IMR-90 (cell line): ENCODE measurements around the gene PPP1CA. TPM values are rescaled to one million over a fixed set of nuclear protein-coding genes. Genes with fewer than 3 reads are reported as not detected.

Experiments used
- ATAC-seq: fragments of 200-7000 bp; cut with Tn5 transposase; 2 replicates; pipeline ENCODE4 v1.9.1; 2020; ENCODE audit warnings: low read depth, mild to moderate bottlenecking, moderate library complexity
- BruUV-seq: library from RNA; stranded (reverse); fragments of 400-500 nt; replicated peaks from 2 replicates; lab custom pipeline; 2021; lab: Mats Ljungman, UMichigan
- CTCF ChIA-PET: fragments of 300-600 bp; formaldehyde crosslinking; extraction: SDS; loops from one replicate; lab custom pipeline; 2021; ENCODE audit warnings: antibody characterized with exemption; lab: Yijun Ruan, JAX
- POLR2A ChIA-PET: fragments of 300-600 bp; sonication (Branson Sonifier 250); formaldehyde crosslinking; loops from one replicate; lab custom pipeline; 2022; ENCODE audit warnings: antibody characterized with exemption; ENCODE audit not compliant: unreplicated experiment; lab: Charles Lee
- DNase-seq: peaks from one replicate; pipeline ENCODE4 v3.0.0; 2013
- H2AFZ ChIP-seq: replicated peaks from 2 replicates; pipeline ENCODE3; 2013; ENCODE audit warnings: low read length, mild to moderate bottlenecking; ENCODE audit not compliant: poor library complexity
- H2AK5ac ChIP-seq: 2 replicates; pipeline ENCODE4 v1.6.1; 2013; ENCODE audit warnings: low read depth, low read length, inconsistent platforms
- H2AK9ac ChIP-seq: replicated peaks from 2 replicates; pipeline ENCODE3; 2013; ENCODE audit warnings: mild to moderate bottlenecking, low read depth, low read length, moderate library complexity; ENCODE audit not compliant: poor library complexity
- H2BK120ac ChIP-seq: 2 replicates; pipeline ENCODE4 v1.6.1; 2013; ENCODE audit warnings: low read depth, low read length, inconsistent platforms
- H2BK15ac ChIP-seq: 3 replicates; pipeline ENCODE4 v1.6.1; 2013; ENCODE audit warnings: low read depth, low read length, inconsistent platforms
- H2BK20ac ChIP-seq: 2 replicates; pipeline ENCODE4 v1.6.1; 2013; ENCODE audit warnings: low read depth, mild to moderate bottlenecking, inconsistent platforms, low read length, moderate library complexity
- H2BK5ac ChIP-seq: 2 replicates; pipeline ENCODE4 v1.6.1; 2013; ENCODE audit warnings: mild to moderate bottlenecking, low read depth, low read length, inconsistent platforms; ENCODE audit not compliant: poor library complexity, severe bottlenecking
- H3K14ac ChIP-seq: replicated peaks from 2 replicates; pipeline ENCODE4 v1.6.1; 2013; ENCODE audit warnings: low read depth, low read length, inconsistent platforms
- H3K18ac ChIP-seq: 2 replicates; pipeline ENCODE4 v1.6.1; 2013; ENCODE audit warnings: low read depth, low read length, control low read depth
- H3K23ac ChIP-seq: 2 replicates; pipeline ENCODE4 v1.6.1; 2013; ENCODE audit warnings: low read depth, low read length, inconsistent platforms
- H3K27ac ChIP-seq: 2 replicates; pipeline ENCODE4 v1.5.1; 2013; ENCODE audit warnings: mild to moderate bottlenecking, control low read depth, low read length; ENCODE audit not compliant: insufficient read depth
- H3K27me3 ChIP-seq: 2 replicates; pipeline ENCODE4 v1.6.1; 2013; ENCODE audit warnings: low read length; ENCODE audit not compliant: control insufficient read depth, insufficient read depth
- H3K36me3 ChIP-seq: 2 replicates; pipeline ENCODE4 v1.6.1; 2013; ENCODE audit warnings: low read length, mixed read lengths; ENCODE audit not compliant: control insufficient read depth, insufficient read depth
- H3K4ac ChIP-seq: 2 replicates; pipeline ENCODE4 v1.6.1; 2013; ENCODE audit warnings: low read depth, low read length, inconsistent platforms
- H3K4me1 ChIP-seq: 2 replicates; pipeline ENCODE4 v1.6.1; 2013; ENCODE audit warnings: low read length, mixed read lengths; ENCODE audit not compliant: control insufficient read depth, insufficient read depth
- H3K4me2 ChIP-seq: 2 replicates; pipeline ENCODE4 v1.6.1; 2013; ENCODE audit warnings: low read depth, mild to moderate bottlenecking, control low read depth, low read length, moderate library complexity
- H3K4me3 ChIP-seq: 2 replicates; pipeline ENCODE4 v1.5.1; 2013; ENCODE audit warnings: low read depth, mild to moderate bottlenecking, control low read depth, low read length, moderate library complexity; ENCODE audit not compliant: insufficient read depth
- H3K56ac ChIP-seq: 2 replicates; pipeline ENCODE4 v1.6.1; 2013; ENCODE audit warnings: low read length, inconsistent platforms; ENCODE audit not compliant: insufficient read depth; ENCODE audit errors: extremely low read depth
- H3K79me1 ChIP-seq, 2 experiments: 2 replicates each; pipeline ENCODE4 v1.6.1; 2013; ENCODE audit warnings: low read length in 2 of 2, inconsistent platforms in 1 of 2, low read depth in 1 of 2
- H3K9ac ChIP-seq: 2 replicates; pipeline ENCODE4 v1.6.1; 2013; ENCODE audit warnings: low read depth, low read length, control low read depth
- H3K9me1 ChIP-seq: 2 replicates; pipeline ENCODE4 v1.6.1; 2013; ENCODE audit warnings: low read length, inconsistent platforms; ENCODE audit not compliant: insufficient read depth
- H3K9me3 ChIP-seq: 2 replicates; pipeline ENCODE4 v1.6.1; 2013; ENCODE audit warnings: low read length; ENCODE audit not compliant: control insufficient read depth, insufficient read depth
- H4K20me1 ChIP-seq: 2 replicates; pipeline ENCODE4 v1.6.1; 2013; ENCODE audit warnings: low read length, inconsistent platforms; ENCODE audit not compliant: insufficient read depth
- H4K5ac ChIP-seq: 2 replicates; pipeline ENCODE4 v1.6.1; 2013; ENCODE audit warnings: mild to moderate bottlenecking, low read depth, low read length, control low read depth
- H4K8ac ChIP-seq, 2 experiments: 2 replicates each; pipeline ENCODE4 v1.6.1; 2013; ENCODE audit warnings: low read depth in 2 of 2, low read length in 2 of 2, control low read depth in 1 of 2, inconsistent platforms in 1 of 2
- H4K91ac ChIP-seq: 2 replicates; pipeline ENCODE4 v1.6.1; 2013; ENCODE audit warnings: low read depth, low read length, inconsistent platforms; ENCODE audit not compliant: insufficient read depth
- BHLHE40 ChIP-seq: fragments of 150-350 bp; IDR thresholded peaks from 2 replicates; pipeline ENCODE4 v1.6.1; 2016; ENCODE audit warnings: mild to moderate bottlenecking, low read depth, low read length
- CEBPB ChIP-seq: IDR thresholded peaks from 2 replicates; pipeline ENCODE4 v1.6.1; 2012; ENCODE audit warnings: low read depth, low read length, improper control_type of control experiment
- CHD1 ChIP-seq: IDR thresholded peaks from 2 replicates; pipeline ENCODE4 v1.6.1; 2012; ENCODE audit warnings: low read depth, low read length, improper control_type of control experiment
- CTCF ChIP-seq: conservative IDR thresholded peaks from 2 replicates; pipeline ENCODE4 v1.5.1; 2012; ENCODE audit warnings: mild to moderate bottlenecking, low read depth, low read length, improper control_type of control experiment
- ELK1 ChIP-seq: fragments of 150-350 bp; IDR thresholded peaks from 2 replicates; pipeline ENCODE4 v1.6.1; 2016; ENCODE audit warnings: low read depth, mild to moderate bottlenecking, low read length, moderate library complexity, borderline replicate concordance
- FOS ChIP-seq: fragments of 150-350 bp; IDR thresholded peaks from 2 replicates; pipeline ENCODE4 v1.6.1; 2016; ENCODE audit warnings: low read depth, low read length
- MAFK ChIP-seq: IDR thresholded peaks from 2 replicates; pipeline ENCODE4 v1.6.1; 2012; ENCODE audit warnings: low read depth, low read length, improper control_type of control experiment
- MAZ ChIP-seq: IDR thresholded peaks from 2 replicates; pipeline ENCODE4 v1.6.1; 2012; ENCODE audit warnings: low read depth, mild to moderate bottlenecking, low read length, improper control_type of control experiment, moderate library complexity, borderline replicate concordance
- MXI1 ChIP-seq: IDR thresholded peaks from 2 replicates; pipeline ENCODE4 v1.6.1; 2012; ENCODE audit warnings: low read depth, mild to moderate bottlenecking, low read length, moderate library complexity, borderline replicate concordance
- NFE2L2 ChIP-seq: fragments of 150-350 bp; IDR thresholded peaks from 2 replicates; pipeline ENCODE4 v1.6.1; 2016; ENCODE audit warnings: low read depth, mild to moderate bottlenecking, low read length
- POLR2A ChIP-seq: IDR thresholded peaks from 2 replicates; pipeline ENCODE4 v1.6.1; 2012; ENCODE audit warnings: mild to moderate bottlenecking, low read depth, low read length
- RAD21 ChIP-seq: IDR thresholded peaks from 2 replicates; pipeline ENCODE4 v1.6.1; 2012; ENCODE audit warnings: low read length, improper control_type of control experiment
- RCOR1 ChIP-seq: IDR thresholded peaks from 2 replicates; pipeline ENCODE4 v1.6.1; 2012; ENCODE audit warnings: mild to moderate bottlenecking, low read length, improper control_type of control experiment; ENCODE audit not compliant: insufficient replicate concordance
- RFX5 ChIP-seq: IDR thresholded peaks from 2 replicates; pipeline ENCODE4 v1.8.0; 2012; ENCODE audit warnings: low read depth, mild to moderate bottlenecking, low read length, moderate library complexity
- SMC3 ChIP-seq: fragments of 150-350 bp; IDR thresholded peaks from 2 replicates; pipeline ENCODE4 v1.6.1; 2016; ENCODE audit warnings: low read depth, mild to moderate bottlenecking, antibody characterized with exemption, low read length, moderate library complexity
- USF2 ChIP-seq: fragments of 150-350 bp; IDR thresholded peaks from 2 replicates; pipeline ENCODE4 v1.6.1; 2017; ENCODE audit warnings: mild to moderate bottlenecking, antibody characterized with exemption, low read length, low read depth
- WGBS, 2 experiments: methylation state at CpG; one replicate each; pipeline versions ENCODE4 v1.1.5 to v1.1.7; 2013; ENCODE audit warnings: missing lambda C conversion rate in 2 of 2; ENCODE audit not compliant: insufficient read length in 1 of 2; ENCODE audit errors: extremely low coverage in 2 of 2; 5-methylcytosine and 5-hydroxymethylcytosine counted together
- dilution Hi-C: fragments of 300-500 bp; cut with HindIII; formaldehyde crosslinking; loops from one replicate; pipeline ENCODE4 v1.14.3; 2018; ENCODE audit warnings: low sequenced_read_pairs; ENCODE audit not compliant: unreplicated experiment
- in situ Hi-C: fragments of 300-500 bp; cut with MboI; formaldehyde crosslinking; loops from 3 replicates; pipeline ENCODE4 v1.14.3; 2019; ENCODE audit warnings: low sequenced_read_pairs, inconsistent platforms, mixed read lengths
- intact Hi-C: fragments of 100-400 bp; cut with micrococcal nuclease; formaldehyde crosslinking; loops from 2 replicates; pipeline ENCODE4 v1.10.0; 2022
- polyA plus RNA-seq, 3 experiments: library from polyadenylated mRNA; depleted of rRNA; stranded (reverse); fragments of >200 nt; gene quantifications; 2 replicates each; pipeline ENCODE4 v1.2.3, GENCODE V29; 2012; ENCODE audit warnings: low replicate concordance in 1 of 3
- total RNA-seq: library from RNA; depleted of rRNA; stranded (reverse); fragments of >200 nt; gene quantifications from 2 replicates; pipeline ENCODE4 v1.2.3, GENCODE V29; 2012

The PPP1CA gene
- total and polyA plus RNA-seq, 2 of the 4 experiments (the other 2 are of a cell fraction): 228 to 313 TPM

GRCh38 chr11:67448220-67448609, 46.6 kb upstream of the PPP1CA start:
- Histone ChIP-seq H3K4ac (no peak overlapping the region), H3K9ac (no peak overlapping the region), H4K91ac (no peak overlapping the region), H3K4me2 (no peak overlapping the region), H3K27ac (no peak overlapping the region), H2BK5ac (no peak overlapping the region), H3K18ac (no peak overlapping the region), H3K23ac (no peak overlapping the region), H3K14ac (no peak overlapping the region), H4K8ac (no peak overlapping the region), H3K4me1 (peaks cover 1% of the 10 kb centered on the region; the same call in 1 of the 2 replicates), H2BK120ac (no peak overlapping the region), H4K5ac (no peak overlapping the region), H2AK9ac (no peak overlapping the region), H2BK20ac (no peak overlapping the region), H2BK15ac (no peak overlapping the region), H3K36me3 (no peaks in the 10 kb centered on the region), H3K79me1 (no peaks in the 10 kb centered on the region), H3K56ac (no peak overlapping the region), H2AK5ac (no peak overlapping the region), H4K20me1 (no peaks in the 10 kb centered on the region), H2AFZ (no peak overlapping the region), H3K9me3 (no peaks in the 10 kb centered on the region), H3K4me3 (no peak overlapping the region), H3K27me3 (peaks cover 4% of the 10 kb centered on the region; the same call in 1 of the 2 replicates), H3K9me1 (no peaks in the 10 kb centered on the region)
- ChIA-PET CTCF (no interaction called here), POLR2A (no interaction called here)
- WGBS, 2 experiments: 89% methylated on average over 3 of the region's 7 CpGs; no CpG with 5 or more reads in 1 of the 2 experiments
- in situ Hi-C loops: no loop called here
- dilution Hi-C loops: no loop called here
- ATAC-seq (no peak), DNase-seq (no peak)
- no peak for TF ChIP-seq CEBPB
- TF ChIP-seq ELK1: no peak
- no peak for TF ChIP-seq SMC3
- TF ChIP-seq MAFK: no peak
- TF ChIP-seq MAZ: no peak
- TF ChIP-seq CHD1: no peak
- TF ChIP-seq FOS: no peak
- no peak for TF ChIP-seq BHLHE40
- TF ChIP-seq RFX5: no peak
- no peak for TF ChIP-seq CTCF
- no peak for TF ChIP-seq POLR2A
- no peak for TF ChIP-seq USF2
- TF ChIP-seq NFE2L2: no peak
- TF ChIP-seq RAD21: no peak
- TF ChIP-seq MXI1: no peak
- TF ChIP-seq RCOR1: no peak
- no TSS peak for BruUV-seq
- intact Hi-C loops: no loop called here
